NCI-H82 treated with DMSO at 0.1 percent for 48 hours (cell line): ENCODE measurements around the gene MAEA.

Source experiments
- DNase-seq: peaks from one replicate; lab custom pipeline; 2025; ENCODE audit not compliant: unreplicated experiment; lab: John Stamatoyannopoulos, UW

The MAEA gene

DNA sequence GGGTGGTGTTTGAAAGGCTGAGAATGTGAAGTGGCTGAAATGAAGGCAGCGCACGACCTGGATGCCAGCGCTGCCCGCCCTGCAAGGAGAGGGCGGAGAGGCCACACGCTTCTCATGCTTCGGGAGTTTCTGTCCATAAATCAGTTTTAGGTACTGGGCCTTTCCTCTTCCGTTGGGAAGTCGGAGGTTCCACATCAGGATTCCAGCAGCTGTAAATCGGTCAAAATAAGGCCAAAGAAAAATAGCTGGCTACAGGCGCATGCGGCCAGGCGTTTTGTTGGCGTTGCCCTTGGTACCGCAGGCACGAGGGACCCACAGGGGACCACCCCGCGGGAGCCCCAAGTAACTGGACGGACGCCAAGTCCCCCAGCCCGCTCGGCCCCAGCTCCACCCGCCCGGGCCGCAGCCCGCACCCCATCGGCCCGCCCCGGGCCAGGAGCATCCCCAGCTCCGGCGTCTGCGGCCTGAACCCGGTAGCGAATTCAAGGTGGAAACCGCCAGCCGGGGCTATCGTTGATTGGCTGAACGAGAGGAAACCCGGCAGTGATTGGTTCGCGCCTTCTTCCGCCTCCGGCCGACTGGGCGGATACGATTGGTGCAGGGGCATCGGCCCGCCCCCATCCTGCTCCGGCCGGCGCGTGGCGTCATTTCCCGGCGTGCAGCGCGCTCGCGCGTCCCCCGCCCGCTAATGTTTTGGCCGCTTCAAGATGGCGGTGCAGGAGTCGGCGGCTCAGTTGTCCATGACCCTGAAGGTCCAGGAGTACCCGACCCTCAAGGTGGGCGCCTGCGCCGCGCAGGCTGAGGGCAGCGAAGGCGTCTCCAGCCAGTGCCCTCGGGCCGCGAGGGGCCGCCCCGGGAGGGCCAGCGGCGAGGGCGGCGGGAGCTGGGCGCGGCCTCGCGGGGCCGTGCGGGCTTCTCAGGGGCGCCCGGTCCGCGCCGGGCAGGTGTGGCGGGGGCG is at the start of gene MAEA:
Gene MAEA (plus strand): TSS at position 685 of the 958 bp plus-strand sequence. CDS start 23 bp downstream, at position 708.
- DNase-seq: peak; percentile 67

DNA sequence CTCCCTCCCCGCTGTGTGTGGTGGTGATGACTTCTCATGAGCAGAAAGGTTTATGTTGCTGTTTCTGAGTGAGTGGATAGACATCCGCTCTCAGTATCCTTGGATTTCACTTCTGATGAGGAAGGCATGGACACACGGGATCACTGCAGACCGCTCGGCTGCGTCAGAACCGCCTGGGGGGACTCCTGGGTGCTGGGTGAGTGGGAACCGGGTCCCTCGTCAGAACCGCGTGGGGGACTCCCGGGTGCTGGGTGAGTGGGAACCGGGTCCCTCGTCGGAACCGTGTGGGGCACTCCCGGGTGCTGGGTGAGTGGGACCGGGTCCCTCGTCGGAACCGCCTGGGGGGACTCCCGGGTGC is 49.8 kb upstream of the MAEA start:
- DNase-seq: no peak

DNA sequence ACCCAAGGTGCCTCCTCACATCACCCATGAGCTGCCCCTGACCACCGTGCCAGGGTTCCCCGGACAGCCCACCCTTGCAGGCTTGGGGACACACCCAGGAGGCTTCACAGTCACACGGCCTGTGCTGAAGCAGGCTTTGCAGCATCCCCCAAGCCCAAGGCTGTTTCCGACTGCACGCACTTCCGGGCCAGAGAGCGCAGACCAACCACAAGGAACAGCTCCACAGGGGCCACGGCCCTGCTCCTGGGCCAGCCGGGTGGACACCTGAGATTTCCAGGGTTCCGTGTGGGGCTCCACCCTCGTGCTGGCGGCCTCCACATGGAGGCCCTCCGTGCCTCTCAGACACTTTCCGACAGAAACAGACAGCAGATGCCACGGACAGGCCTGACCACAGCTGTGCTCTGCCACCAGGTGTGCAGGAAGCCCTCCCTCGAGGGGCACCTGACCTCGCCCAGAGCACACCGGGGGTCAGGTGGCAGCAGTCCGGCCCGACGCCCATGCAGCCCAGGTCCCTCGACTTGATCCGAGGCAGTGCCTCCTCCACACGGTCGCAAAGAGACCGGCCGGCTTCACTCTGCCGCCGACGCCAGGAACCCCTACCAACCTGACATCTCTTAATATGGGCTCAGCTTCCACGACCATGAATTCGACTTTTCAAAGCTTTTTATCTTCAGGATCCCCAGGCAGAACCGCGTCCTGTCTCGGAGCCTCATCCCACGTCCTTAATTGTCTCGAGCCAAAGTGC is 48.8 kb upstream of the MAEA start:
- no peak for DNase-seq

DNA sequence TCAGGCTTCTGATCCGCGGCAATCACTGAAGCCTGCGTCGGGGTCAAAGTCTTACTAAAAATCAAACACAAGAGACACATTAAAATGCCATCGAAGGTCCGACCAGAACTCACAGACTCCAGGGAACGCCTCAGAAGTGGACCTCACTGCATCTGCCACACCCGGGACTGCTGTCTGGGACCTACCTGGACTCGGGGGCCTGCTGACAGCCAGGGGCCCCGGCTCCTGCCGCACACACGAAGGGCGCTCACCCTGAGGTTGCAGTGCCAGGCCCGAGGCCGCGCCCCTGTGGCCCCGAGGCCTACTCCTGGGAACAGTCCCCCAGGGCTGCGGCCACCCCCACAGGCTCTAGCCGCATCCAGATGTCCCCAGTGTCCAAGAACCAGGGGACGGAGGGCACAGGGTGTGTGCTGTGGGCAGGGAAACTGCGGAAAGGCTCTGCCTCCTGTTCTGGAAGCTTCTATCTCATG is 48.2 kb upstream of the MAEA start:
- DNase-seq: no peak

DNA sequence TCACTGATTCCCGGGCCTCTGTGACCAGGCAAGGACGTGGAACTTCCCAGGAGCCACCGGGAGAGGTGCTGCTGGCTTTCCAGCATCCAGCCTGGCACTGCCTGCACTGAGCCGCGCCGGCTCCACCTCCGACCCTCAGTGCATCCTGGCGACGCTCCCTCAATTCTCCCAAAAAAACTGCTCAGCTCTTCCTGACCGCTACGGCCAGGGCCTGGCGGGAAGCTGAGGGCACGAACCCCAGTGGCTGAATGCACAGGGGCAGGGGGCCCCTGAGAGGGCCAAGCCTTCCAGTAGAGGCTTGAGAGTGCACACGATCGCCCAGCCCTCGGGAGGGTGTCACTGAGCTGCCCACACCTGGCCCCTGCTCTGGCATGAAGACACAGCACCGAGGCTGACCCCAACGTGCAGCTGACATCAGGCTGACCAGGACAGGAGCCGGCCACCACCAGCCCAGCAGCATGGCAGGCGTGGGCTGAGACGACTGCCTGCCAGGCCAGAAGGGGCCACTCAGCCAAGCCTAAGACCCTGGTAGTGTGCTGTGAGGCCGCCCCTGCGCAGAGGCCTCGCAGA is 47.7 kb upstream of the MAEA start:
- no peak for DNase-seq

DNA sequence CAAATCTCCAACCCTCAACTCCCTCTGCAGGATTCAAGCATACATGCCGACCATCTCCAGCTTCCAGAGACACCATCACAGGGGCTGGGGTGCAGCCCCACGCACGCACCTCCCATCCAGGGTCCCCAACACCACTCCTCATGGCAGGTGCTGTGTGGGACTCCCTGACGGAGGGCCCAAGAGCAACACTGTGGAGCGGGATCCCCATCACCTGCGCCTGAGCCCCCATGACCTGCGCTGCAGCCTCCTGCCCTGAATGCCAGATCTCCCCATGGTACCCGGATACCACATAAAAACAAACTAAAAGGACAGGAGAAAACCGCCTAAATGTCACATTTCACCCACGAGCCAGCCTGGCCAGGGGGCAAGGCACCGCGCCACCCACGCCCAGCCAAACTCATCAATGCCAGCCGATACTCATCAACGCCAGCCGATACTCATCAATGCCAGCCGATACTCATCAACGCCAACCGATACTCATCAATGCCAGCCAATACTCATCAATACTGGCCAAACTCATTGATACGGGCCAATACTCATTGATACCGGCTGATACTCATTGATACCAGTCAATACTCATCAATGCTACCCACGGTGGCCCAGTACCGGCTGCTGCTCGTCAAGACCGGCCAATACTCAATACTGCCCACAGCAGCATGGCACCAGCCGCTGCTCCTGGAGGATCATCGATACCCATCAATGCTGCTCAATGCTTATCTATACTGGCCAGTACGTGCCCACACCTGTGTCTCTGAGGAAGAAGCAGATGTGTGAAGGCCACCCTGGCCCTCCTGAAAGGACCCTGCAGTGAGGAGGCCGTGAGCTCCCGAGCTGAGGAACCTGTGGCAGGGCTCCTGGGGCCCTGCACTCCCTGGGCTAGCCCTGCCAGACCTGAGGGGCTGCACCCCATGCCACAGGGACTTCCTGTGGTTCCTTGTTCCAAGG is 46.9 kb upstream of the MAEA start:
- no peak for DNase-seq

DNA sequence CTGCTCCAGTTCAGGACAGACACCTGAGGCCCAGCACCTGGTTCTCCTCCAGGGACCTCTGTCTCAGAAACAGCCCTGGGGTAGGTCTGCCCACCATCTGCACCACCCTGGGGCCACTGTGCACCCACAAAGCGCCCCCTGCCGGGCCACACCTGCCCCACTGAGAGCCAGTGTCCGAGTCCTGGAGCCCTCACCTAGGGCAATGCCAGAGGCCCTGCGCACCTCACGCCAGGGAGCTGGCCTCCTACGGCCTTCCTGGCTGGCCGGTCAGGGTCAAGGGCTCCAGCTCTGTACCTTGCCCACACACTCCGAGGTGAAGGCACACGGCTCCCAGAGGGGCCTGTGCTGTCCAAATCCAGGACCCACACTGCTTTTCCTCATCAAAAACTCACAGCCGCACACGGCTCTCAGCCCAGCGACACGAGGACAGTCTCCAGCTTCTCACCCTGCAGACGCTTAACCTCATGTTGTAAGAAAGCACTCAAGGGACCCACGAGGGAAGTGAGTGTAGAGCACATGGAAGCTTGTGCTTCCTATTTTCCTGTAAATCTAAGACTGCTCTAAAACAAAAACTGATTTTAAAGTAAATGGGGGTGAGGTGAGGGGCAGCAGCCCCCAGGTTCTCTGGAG is 46.1 kb upstream of the MAEA start:
- DNase-seq: no peak

DNA sequence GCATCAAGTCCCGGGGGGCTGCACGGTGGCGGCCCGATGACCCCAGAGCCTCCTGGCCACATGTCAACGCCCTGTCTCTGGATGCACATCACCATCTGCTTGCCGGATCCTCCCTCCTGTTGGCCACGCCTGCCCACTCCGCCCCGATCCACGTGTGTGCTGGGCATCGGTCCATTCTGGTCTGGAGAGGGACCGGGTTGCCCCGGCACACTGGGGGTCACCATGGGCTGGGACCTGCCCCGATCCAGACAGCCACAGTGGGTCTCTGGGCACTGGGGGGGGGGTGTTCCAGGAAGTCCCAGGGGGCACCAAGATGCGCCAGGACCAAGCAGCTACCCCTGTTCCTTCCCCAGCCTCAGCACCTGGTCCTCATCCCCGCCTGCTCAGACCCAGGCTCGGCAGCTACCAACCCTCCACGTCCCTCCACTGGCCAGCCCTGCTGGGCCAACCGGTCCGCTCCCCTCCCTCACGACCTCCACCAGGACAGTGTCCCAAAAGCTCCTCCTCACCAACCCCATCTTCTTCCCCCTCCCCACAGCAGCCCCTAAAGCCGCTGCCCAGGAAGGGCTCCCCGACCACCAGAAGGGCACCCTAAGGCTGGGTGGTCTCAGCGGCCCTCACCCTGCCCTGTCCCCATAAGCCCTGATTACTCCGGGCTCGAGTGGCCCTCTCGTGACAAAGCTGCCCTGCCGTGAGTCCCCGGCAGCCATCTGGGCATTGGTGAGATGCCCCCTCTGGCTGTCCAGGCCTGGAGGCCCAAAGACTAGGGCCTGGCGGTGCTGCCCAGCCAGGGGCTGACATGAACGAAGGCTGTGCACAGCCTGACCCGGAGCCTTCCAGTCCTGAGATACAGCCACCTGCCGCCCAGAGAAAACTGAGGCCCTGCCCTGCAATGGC is 45.4 kb upstream of the MAEA start:
- DNase-seq: no peak

DNA sequence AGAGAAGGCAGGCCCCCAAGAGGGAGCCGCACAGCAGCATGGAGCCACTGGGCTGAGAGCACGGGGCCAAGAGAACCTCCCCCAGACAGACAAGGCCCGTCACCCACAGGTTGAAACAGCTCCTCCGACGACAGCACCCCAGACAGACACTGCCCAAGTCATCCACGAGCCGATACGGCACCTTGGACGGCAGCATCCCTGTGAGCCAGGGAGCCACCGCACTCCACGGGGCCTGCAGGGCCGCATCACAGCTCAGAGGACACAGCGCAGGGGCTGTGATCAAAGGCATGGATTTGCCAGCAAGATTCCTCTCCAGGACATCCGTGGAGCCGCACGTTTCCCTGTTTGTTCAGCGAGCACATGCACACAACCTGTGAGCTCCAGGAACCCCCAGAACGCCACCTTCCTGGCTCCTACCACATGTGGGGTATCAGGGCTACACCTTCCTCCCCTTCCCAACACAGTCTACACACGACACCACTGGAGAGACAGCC is 44.7 kb upstream of the MAEA start:
- no peak for DNase-seq

DNA sequence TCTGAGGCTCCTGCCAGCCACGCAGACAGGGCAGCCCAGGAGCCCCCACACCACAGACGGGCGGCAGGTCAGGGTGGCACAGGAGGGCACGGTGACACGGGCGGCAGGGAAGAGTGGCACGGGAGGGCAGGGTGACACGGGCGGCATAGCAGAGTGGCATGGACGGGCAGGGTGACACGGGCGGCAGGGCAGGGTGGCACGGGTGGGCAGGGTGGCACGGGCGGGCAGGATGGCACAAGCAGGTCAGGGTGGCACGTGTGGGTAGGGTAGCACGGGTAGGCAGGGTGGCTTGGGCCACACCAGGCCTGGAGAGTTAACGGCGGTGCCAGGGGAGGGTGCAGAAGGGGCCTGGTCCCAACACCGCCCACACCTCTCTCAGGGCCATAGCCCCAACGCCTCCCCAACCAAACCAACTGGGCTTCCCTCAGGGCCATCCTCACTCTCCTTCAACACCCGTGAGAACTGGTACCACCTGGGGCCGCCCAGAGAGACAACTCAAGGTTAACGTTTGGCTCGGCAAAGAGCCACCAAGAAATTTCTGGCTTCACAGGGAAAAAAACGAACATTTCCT is 44.1 kb upstream of the MAEA start:
- DNase-seq: no peak

DNA sequence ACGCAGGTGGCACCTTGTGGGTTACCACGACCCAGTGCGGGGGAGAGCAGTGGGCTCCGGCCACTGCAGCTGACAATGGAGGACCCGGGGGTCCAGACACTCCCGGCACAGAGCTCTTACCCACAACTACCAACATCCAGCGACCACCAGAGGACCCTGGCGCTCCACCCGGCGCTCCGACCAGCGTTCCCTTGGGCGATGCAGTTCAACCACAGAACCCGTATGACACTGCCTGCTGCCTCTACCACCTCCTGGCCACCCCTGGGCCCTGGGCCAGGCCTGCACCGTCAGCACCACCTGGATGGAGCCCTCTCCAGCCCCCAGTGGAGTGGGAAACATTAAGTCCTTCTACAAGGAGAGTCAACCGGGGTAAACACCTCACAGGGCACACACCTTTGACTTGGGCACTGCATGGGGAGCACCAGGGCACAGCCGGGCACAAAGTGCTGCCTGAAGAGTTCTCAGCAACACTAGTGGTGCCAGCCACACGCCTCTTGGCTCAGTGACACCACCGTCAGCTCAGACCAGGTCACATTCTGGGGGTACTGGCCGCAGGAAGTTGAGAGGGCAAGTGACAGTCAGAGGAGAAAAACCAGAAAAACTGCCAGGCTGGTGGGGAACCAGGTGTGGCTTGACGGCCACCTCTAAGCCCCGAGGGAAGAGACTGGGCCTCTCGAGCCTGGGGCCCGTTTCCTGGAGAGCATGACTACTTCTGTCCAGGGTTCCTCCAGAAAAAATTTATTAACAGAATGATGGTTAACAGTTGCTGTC is 43.4 kb upstream of the MAEA start:
- no peak for DNase-seq

DNA sequence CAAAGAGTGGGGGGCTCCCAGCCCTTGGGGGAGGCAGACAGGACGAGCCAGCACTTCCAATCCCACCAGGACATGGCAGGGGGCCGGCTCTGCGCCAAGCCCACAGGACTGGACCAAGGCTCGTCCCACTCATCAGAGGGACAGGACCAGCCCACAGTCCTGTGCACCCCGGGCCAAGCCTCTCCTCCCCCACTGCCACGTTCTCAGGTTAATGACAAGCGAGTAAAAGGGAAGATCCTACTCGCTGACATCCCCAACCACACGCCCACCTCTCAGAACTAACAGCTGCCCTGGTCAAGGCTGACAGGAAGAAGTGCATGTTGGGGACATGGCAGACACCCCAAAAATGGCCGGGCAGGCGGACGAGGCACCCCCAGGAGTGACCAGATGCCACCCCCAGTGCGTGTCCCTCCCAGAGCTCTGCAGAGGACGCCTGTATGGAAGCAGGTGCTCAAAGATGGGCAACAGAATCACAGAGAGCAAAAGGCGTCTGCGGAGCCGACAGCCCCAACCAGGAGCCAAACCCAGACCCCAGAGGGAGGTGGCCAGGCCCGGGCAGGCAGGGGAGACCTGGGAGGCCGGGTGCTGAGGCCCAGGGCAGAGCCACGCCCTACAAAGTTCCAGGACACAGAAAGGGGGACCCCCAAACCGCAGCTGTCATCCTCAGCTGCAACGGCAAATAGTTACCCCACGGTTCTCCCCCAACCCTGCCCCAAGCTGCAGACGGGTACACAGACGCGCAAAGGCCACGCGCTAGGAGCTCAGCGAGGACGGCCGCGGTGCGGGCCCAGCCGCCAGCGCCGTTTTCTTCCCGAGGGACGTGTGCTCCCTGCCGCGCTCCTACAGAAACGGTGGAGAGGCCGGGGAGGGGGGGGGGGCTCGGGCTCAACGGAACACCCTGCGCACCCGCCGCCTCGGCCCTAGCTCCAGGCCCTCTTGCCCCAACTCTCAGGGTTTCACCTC is 42.5 kb upstream of the MAEA start:
- DNase-seq: no peak

DNA sequence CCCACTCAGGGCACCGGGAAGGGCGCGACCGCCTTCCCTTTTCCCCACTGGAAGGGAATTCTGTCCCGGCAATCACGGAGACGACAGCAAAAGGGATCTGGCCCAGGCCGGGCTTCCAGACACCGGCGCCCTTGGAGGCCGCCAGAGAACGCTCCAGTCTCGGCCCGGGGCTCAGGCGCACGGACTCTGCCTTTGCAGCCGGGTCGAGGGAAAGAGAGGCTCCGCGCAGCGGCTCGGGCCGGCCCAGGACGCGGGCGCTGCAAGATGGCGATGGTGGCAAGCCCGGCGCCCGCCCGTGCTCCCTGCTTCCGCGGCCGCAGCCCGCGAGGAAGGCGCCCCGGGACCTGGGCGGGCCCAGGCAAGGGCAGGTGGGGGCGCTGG is 41.8 kb upstream of the MAEA start:
- no peak for DNase-seq

DNA sequence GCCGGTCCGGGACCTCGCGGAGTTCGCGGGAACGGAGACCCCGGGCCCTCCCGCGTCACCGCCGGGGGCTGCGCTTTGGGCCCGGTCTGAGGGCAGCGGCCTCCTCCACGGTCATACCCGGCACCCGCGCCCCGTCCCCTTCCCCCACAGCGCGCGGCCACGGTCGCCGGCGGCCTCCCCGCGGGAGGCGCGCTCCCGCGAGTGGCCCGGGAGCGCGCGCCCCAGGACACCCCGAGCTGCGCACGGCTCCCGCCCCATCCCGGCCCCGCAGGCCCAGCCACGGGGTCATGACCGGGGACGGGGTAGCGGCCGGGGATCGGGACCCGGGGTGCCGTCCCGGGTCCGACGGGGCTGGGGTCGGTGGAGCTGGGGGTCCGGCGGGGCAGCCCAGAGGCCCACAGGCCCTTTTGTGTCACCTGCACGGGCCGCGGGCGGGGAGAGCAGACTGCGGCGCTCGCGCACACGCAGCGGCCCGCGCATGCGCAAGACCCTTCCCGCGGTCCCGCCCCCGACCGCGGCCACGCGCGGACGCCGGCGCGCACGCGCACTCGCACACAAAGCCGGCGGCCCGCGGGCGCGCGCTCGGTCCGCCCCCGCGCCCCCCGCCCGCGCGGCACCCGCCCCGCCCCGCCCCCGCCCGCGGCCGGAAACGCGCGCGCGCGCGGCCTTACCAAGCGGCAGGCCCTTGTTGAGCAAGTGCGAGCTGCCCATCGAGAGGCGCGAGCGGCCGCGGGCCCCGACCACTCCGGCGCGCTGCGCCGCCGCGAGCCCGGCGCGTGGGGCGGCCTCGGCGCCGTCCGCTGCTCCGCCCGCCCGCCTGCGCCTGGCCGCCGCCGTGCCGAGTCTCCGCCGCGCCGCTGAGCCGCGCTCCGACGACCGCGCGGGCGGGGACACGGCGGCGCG is 41.2 kb upstream of the MAEA start, which contains the start of gene CTBP1:
Gene CTBP1 (minus strand): TSS at position 886 of the 903 bp plus-strand sequence. CDS start 7,799 bp downstream, outside the sequence.
- peak; percentile 3 for DNase-seq

DNA sequence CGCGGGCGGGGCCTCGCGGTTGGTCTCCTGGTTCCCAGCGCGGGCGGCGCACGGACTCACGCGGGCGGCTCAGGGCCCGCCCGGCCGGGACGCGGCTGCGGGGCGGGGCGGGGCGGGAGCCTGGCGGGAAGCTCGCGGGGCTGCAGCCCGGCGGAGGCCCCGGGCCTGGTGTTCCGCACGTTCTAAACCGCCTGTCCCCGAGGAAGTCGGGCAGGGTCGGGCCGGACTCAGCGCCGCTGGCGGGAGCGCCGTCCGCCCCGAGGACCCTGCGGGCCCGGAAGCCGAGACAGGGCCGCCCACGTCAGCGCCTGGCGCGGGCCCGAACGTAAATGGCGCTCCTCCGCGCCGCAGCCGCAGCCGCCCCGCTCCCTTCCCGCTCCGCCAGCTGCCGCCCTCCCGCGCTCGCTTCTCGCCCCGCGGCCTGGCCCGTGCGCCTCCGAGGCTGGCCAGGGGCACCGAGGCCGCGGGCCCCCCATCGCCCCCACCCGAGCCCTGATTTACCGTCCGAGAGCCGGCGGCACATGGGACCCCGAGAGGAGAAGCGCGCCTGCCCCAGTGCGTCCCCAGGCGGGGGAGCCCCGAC is 40.5 kb upstream of the MAEA start:
- no peak for DNase-seq
